Measurements from ENCODE around the gene FAM13A.

DNA sequence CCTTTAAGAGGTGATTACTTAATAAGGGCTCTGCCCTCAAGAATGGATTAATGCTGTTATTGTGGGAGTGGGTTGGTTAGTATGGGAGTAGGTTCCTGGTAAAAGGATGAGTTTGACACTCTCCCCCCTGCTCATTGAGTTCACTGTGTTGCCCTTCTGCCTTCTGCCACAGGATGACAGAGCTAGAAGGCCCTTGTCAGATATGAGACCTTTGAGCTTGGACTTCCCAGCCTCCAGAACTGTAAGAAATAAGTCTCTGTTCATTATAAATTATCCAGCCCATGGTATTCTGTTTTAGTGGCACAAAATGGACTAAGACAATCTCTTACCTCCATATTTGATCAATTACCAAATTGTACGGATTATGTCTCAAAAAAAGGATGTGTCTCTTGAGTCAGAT lies 245.1 kb downstream of the FAM13A start:
- TF ChIP-seq, protein P1, sequence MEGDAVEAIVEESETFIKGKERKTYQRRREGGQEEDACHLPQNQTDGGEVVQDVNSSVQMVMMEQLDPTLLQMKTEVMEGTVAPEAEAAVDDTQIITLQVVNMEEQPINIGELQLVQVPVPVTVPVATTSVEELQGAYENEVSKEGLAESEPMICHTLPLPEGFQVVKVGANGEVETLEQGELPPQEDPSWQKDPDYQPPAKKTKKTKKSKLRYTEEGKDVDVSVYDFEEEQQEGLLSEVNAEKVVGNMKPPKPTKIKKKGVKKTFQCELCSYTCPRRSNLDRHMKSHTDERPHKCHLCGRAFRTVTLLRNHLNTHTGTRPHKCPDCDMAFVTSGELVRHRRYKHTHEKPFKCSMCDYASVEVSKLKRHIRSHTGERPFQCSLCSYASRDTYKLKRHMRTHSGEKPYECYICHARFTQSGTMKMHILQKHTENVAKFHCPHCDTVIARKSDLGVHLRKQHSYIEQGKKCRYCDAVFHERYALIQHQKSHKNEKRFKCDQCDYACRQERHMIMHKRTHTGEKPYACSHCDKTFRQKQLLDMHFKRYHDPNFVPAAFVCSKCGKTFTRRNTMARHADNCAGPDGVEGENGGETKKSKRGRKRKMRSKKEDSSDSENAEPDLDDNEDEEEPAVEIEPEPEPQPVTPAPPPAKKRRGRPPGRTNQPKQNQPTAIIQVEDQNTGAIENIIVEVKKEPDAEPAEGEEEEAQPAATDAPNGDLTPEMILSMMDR (IDR thresholded peaks at IDR 0.05), result no peak
- no peak for TF ChIP-seq EZH2 (IDR thresholded peaks at IDR 0.05)

Measured in neural progenitor cell (in vitro differentiated cells).